HG03575 (cell line): ENCODE results near the gene RHEX.

Experiments used
- ATAC-seq: cut with Tn5 transposase; IDR thresholded peaks from one replicate; pipeline ENCODE4 v1.9.1; 2021; ENCODE audit not compliant: unreplicated experiment, insufficient number of reproducible peaks, low FRiP score; ENCODE audit errors: extremely low read depth

The RHEX gene

GRCh38 chr1:206136241-206136640 is 83.3 kb downstream of the RHEX start:
- ATAC-seq, result no peak

DNA sequence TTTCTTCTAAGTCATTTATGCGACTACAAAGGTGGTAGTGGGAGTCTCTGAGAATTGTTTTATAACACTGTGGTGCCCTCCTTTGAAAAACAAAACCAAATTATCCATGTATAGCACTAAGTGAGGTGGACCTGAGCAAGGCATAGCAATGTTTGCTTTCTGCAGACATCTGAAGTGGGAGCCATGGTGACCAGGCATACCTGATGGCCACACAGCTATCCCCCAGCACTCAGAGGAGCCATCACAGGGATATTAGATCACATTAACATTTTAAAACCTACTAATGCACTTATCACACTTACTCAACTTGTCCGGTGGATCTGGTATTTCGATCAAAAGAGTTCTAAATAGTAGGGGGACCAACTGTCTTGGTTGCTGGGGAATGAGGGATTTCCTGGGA is 89.0 kb downstream of the RHEX start:
- no peak for ATAC-seq

DNA sequence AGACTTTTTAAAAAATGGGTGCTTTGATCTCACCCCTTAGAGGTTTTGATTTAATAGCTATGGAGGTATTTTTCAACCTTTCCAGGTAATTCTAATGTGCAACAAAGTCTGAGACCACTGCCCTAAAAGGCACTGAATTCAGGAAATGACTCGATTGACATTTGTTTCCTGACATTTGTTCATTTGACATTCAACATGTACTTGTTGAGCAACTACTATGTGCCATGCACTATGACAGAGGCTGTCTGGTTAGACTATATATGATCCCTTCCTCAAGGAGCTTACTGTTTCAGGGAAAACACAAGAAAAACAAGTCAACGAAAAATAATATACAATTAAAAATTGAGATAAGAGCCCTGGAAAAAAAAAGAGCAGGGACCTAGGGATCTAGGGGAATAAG is 89.8 kb downstream of the RHEX start:
- no peak for ATAC-seq

- ATAC-seq, result no peak
Measured at GRCh38 chr1:206143537-206144172, 90.7 kb downstream of the RHEX start.

- ATAC-seq, result no peak
Measured at GRCh38 chr1:206144605-206145004, 91.6 kb downstream of the RHEX start.

GRCh38 chr1:206145771-206146290 is 92.9 kb downstream of the RHEX start:
- ATAC-seq, result no peak
